Dedifferentiated amniotic fluid mesenchymal stem cell (primary cell): ENCODE results near the gene CACNB4.
A peak's percentile ranks its signal among the peaks of the same experiment; 100 is the strongest.
"Not testable (repeated sequence)": the region's sequence is repeated elsewhere in the genome, so short reads cannot be mapped to it uniquely, and the experiment has no call there.

Source experiments
- DNase-seq: peaks from one replicate; pipeline ENCODE4 v3.0.0-alpha.2; 2016; ENCODE audit errors: extremely low spot score

The CACNB4 gene

DNA sequence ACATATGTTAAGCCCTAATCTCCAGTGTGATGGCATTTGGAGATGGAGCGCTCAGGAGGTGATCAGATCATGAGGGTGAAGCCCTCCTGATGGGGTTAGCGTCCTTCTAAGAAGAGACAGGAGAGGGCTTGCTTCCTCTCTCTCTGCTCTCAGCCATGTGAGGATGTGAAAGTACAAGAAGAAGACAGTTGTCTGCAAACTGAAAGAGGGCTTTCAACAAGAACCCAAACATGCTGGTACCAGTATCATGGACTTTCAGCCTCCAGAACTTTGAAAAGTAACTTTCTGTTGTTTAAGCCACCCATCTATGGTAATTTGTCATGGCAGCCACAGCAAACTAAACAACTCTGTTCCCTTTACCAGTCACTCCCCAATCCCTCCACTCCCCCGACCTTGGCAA is 47.4 kb downstream of the CACNB4 start:
- DNase-seq = no peak

DNA sequence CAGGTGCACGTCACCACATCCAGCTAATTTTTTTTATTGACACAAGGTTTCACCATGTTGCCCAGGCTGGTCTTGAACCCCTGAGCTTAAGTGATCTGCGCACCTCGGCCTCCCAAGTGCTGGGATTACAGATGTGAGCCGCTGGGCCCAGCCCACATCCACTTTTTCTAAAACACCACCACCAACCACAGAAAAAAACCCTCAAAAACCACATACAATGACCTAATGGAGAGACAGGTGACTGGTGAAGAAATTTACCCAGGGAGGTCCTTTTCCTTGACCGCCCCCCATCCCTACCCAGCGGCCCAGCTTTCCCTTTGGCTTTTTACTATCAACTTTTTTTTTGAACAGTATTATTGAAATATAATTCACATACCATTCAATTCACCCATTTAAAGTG is 47.9 kb downstream of the CACNB4 start:
- DNase-seq = no peak

DNA sequence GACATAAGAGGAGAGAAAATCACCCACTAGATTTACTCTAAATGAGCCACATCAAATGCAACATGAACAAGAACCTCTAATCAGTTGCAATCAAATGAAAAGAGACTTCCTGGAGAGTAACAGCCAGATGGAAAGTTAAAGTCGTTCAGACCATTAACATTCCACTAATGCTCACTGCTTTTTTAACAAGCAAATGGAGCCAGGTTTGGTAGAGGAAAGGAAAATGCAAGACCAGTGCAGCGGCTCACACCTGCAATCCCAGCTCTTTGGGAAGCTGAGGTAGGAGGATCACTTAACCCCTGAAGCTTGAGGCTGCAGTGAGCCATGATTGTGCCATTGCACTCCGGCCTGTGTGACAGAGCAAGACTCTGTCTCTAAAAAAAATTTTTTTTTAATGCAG is 48.5 kb downstream of the CACNB4 start:
- no peak for DNase-seq

DNA sequence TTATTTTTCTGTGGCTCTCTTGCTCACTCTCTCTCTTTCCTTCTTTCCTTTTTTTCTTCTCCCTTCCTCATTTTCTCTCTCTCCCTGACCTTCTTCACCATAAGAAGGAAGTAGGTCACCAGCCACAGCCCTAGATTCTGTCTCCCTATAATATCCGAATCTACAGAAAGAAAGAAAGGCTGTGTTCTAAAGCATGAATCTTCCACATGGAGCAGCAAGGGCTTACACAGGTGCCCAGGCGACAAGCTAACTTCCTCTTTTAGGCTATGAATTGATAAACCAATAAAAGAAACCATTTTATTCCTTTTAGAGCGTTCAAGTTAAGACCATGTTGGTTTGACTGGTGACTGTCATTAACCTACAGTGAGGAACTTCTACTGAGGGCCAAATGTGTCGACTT is 49.3 kb downstream of the CACNB4 start:
- DNase-seq = no peak

DNA sequence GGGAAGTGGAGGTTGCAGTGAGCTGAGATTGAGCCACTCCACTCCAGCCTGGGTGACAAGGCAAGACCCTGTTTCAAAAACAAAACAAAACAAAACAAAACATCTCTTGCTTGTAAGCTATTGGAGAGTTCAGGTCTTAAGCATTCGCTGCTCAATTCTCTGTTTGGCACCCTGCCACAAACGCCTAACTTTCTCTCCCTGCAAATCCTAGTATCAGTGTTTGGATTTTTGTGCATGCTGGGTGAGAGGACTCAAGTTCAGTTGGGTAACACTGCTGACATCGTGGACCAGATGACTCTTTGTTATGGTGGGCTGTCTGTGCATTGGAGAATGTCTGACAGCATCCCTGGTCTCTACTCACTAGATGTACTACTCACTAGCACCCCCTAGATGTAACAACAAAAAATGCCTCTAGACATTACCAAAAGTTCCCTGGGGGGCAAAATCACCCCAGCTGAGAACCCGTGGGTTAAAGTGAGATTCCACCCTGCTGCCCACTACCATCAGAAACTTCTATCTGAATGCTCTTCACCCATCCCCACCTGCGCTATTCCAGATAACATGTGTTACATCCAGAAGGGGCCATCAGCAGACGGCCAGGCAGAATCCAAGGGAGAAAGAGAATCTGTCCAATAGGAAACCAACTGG is 50.9 kb downstream of the CACNB4 start:
- no peak for DNase-seq

DNA sequence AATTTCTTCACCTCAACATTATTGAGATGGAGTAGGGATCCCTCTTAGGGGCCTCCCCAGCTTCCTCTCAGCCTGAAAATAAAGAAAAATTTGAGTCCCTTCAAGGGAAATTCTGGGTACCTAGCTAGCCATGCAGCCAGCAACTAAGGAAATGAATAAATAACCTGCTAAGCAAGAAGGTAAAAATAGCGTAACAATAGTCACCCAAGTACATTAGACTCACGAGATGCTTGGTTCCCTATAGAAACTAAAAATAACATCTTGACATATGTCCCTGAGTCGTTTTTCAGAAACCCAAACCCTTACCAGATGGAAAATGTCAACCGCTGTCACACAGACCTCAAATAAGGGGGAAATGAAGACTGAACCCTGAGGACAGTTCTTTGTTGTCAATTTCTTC is 51.9 kb downstream of the CACNB4 start:
- DNase-seq = no peak

DNA sequence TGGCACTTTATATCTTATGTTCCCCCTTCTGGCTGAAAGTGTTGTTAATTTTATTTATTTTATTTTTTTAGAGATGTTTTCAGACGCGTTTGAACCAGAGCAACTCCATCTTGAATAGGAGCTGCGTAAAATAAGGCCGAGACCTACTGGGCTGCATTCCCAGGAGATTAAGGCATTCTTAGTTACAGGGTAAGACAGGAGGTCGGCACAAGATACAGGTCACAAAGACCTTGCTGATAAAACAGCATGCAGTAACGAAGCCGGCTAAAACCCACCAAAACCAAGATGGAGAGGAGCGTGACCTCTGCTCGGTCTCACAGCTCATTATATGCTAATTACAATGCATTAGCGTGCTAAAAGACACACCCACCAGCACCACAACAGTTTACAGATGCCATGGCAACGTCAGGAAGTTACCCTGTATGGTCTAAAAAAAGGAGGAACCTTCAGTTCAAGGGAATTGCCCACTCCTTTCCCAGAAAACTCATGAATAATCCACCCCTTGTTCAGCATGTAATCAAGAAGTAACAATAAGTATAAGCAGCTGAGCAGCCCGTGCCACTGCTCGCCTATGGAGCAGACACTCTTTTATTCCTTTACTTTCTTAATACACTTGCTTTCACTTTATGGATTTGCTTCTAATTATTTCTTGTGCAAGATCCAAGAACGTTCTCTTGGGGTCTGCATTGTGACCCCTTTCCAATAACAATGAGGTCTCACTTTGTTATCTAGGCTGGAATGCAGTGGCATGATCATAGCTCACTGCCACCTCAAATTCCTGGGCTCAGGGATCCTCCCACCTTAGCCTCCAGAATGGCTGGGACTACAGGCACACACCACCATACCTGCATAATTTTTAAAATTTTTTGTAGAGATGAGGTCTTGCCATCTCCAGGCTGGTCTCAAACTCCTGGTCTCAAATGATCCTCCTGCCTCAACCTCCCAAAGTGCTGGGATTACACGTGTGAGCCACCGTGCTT is 55.9 kb downstream of the CACNB4 start:
- no peak for DNase-seq

DNA sequence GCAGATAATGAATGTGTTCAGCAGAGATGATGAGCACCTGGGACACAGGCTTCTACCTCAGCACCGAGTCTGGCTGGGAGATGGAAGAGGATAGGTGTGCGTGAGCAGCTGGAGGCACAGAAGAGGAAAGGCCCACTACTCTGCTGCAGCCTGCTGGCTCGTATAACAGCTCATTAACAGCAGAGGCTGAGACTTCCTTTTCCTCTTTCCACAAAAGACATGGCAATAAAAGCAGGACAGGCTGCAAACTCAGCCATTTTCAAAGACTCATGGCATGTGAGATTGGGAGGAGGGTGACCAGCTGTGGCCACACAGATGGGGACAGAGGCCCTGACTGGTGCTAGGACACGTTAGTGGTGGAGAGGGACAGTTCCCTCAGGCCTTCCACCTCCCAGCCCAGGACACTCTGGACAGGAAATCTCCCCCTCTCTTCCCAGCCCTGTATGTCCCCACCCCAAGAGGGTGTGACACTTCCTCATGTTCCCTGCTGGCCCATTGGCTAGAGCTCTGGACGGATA is 60.3 kb downstream of the CACNB4 start:
- no peak for DNase-seq

DNA sequence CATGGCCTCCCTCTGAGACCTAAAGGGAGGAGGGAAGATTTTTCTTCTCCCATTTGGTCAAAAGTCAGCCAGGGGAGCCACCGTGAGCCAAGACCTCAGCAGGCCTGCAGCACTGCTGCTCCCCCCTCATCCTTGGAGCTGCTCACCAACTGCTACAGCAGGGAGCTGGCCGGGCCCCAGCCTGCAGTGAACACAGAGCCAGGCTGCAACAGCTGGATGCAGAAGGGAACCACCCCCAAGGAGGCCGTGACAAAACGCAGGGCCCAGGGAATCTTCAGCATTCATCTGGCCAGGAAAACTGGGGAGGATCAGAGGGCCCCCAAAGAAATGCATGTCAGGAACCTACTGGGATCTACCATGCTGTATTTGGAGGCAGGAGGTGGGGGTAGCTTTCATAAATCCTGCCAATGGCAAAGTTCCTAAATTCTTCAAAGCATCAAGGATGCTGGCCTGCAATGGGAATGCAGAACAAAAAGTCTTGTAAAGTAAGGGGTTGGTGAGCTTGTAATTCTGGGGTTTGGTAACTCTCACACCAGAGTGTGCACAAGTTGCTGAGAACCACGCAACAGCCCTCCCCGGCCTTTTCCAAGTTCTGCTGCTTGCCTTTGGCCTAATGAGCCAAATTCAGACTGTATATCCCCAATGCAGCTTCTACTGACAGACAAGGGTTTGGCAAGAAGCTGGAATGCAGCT is 61.0 kb downstream of the CACNB4 start:
- no peak for DNase-seq

DNA sequence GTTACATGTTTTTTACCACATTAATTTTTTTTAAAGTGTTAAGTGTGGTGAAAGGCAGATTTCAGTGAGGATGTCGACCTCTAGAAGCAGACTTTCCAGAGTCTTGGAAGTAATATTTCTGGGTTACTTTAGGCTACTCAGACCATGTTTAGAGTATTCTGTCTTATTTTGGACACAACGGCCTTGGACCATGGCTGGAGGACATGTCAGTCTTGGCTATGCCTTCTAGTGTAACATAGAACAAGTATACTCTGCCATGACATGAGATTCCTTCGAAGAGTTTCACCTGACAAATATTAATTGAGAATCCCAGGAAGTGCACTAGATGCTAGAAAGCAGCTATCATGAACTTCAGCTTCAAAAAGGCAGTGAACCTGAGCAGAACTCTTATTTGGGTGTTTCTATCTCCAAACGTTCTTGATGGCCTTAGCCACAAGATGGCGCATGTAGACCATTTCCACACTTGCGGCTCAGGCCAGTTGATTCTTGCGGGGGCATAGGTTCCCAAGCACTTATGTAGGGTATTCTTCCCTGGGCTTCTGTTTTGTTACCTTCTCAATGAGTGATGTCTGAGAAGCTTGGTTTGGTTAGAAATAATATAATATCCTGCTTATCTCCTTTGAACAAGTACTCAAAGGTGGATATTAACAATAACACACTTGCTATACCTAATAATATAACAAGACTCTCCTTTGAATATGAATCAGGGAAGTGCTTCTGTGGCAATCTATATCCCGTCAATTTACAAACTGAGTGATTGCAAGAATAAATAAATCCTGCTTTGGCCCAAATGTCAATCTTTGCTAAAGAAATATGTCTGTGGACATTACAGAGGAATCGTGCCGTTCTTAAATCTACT is 62.0 kb downstream of the CACNB4 start:
- peak; percentile 56 for DNase-seq

DNA sequence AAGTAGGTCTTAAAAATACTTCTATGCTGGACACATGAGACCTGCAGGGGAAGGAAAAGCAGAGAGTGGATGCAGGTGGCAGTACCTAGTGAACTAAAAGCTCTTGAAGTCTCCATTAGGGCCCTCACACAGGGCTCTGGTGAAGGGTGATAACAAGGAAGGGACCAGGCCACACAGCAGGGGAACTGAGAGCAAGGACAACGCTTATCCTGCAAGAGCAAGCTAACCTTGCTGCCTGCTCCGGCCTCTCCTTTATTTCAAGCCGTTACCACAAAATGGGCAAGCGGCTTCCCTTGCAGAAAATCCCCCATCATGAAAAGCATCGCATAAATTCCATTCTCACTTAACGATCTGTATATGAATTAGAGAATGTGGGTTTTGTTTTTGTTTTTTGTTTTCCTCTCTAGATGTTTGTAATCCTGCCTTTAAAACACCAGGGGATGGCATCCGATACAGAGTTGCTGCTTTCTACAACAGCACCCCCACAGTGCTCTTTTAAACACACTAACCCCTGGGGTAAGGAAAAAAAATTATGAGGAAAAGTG is 64.5 kb downstream of the CACNB4 start:
- no peak for DNase-seq

DNA sequence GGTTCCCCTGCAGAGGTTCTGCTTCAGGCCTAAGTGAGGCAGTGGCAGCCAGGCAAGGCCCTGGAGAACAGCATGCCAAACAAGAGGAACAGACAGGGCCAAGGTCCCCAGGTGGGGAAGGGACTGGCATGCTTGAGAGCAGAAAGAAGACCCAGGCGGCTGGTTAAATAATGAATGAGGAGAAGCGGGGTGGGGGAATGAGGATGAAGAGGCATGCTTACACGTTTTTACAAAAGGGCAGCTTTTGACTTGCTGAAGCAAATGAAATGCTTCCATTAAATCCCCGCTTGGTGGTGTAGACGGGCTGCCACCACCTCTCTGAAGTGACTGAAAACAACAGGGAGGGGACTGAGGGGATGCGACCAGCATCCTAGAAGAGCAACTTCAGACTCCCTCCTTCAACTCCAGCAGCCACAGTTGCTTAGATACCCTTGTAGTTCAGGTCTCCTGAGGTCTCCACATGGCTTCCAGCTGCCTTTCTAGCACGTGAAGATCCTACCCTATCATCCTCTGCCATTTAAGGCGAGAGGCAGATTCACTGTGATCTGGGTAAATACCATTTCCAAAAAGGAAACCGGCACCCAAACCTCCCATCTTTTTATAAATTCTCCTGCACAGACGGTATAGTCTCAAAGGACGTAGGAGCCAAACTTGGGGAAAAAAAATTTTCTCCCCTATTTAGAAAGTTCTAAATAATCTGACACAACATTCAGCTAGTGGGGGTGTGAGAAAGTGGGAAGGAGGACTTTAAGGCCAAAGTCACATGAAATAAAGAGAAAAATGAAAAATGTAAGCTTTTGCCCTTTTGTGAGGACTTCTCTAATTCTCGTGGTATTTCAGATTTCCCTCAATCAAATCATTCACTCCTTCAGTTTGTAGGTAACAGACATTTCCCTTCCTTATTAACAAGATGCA is 65.6 kb downstream of the CACNB4 start:
- DNase-seq = no peak

DNA sequence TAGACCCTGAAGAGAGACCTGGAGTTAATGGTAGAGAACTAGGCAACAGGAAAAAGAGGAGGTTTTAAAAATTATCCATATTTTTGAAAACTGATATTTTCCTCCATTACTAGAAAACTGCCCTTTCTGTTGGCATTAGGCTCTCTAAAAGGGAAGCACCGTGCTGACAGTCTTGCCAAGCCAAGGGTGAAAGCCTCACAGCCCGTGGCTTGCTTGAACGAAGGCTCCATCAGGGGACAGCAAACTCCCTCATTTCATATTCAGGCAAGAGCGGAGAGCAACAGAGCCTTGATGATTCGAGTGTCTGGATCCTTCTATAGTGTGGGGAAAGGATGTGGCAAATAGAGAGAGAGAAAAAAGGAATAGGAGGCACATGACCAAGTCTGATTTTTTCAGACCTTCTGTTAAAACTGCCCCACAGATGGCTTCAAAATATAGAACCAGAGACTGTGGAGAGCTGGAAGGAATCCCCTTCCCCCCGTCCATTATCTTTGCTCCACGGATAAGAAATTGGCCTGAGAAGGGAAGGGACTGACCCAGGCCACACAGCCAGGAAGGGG is 67.0 kb downstream of the CACNB4 start:
- no peak for DNase-seq

DNA sequence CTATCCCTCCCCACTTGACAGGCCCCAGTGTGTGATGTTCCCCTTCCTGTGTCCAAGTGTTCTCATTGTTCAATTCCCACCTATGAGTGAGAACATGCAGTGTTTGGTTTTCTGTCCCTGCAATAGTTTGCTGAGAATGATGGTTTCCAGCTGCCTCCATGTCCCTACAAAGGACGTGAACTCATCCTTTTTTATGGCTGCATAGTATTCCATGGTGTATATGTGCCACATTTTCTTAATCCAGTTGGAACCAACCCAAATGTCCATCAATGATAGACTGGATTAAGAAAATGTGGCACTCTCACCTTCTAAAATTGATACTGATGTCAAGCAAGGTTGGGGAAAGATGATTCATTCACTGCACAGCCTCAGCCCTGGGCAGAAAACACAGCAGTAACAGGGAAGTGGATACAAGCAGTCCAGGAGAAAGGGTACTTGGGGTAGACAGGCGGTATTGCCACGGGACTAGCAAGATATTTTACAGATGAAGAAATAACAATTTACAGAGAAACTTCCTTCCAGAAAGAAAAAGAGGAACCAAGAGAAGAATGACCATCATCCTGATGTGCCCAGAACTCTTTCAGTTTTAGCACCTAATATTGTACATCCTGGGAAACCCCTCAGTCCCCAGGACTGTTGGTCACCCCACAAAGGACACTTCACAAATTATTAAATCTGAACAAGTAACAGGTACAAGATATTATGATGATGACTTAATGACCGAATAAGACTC is 68.1 kb downstream of the CACNB4 start:
- not testable (repeated sequence) for DNase-seq

DNA sequence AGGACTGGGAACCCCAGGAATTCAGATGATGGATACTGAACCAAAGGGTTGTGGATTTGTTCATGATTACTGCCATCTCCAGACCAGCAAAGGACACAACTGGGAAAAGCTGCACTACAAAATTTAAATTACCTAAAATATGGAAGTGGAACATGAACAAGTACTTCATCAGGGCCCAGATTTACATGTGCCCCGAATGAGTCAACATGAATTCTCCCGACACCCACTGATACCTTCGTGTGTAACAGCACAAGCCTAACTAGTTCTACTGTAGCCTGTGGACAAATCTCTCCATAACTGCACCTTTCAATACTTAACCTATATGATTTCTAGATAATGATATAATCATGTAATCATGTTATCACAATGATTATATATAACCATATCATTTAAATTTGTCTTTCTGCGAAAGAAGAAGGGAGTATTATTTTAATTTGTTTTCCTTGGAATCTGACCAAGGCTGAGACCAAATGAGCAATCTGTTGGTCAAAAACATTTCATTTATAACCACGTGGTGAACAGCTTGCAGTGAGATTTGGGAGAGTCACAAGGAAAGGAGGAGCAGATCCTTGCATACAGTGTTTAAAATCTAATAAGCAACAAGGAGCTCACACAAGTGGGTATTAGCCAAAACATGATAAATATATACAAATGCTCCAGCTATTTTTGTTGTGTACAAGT is 70.5 kb downstream of the CACNB4 start:
- no peak for DNase-seq

DNA sequence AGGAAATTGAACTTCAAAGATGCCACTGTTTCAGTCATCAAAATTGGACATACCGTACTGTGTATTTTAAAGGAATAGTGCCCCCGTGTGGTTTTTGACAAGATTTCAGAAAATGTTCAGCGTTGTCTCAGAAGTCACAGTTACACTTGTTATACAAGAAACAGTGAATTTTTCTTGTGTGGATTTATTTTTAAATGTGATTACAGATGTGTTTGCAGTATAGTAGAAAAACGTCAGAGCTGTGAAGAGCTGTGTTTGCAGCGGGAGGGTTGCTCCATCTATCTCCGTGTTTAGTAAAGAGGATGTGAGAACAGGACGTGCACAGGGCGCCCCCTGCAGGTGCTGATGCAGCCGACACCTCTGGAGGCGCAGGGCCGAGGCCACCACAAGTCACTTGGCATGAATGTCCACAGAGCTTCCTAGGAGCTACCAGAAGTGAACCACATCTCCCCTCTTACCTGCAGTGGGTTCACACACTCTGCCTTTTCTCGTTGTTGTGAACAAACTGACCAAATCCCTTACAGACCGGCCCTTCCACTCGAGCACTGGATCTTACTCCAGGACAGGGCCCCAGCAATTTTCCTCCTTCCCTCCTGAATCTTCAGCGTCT is 73.1 kb downstream of the CACNB4 start:
- DNase-seq = peak; percentile 81

DNA sequence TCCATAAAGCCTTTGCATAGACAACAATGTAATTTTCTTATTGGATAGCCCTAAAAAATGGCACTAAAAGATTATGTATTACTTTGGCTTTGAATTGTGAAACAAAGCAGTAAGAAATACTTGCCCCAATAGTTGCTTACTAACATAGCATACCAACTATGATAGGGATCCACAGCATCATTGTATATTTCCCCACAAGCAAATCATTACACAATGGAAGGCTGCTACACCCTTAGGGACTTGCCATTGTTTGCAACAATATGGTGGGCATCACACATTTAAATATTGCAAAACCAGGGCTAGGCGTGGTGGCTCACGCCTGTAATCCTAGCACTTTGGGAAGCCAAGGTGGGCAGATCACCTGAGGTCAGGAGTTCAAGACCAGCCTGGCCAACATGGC is 74.4 kb downstream of the CACNB4 start:
- DNase-seq = no peak

DNA sequence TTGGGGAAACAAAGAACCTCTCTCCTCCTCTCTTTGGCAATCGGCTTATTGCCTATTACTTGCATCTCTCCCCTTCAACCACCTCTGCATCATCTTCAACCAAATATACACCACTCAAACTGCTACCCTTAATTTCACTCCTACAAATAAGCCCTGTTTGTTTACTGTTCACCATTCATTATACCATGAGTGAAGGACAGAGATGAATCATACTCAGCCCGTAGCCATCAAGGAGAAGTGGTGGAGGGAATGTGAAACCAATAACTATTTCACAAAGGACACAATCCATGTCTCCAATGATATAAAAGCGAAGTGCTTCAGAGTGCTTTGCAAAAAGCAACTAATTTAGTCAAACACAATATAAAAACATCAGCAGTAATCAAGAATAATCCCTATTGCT is 76.8 kb downstream of the CACNB4 start:
- no peak for DNase-seq
